Left lung (tissue), 10 donors: ENCODE data around the gene PIN4. TPM values are rescaled to one million over a fixed set of nuclear protein-coding genes. Genes with fewer than 3 reads are reported as not detected.

Source experiments
- ATAC-seq: fragments of 200-7000 bp; cut with Tn5 transposase; one replicate; pipeline ENCODE4 v1.9.1; 2020; ENCODE audit warnings: moderate library complexity
- DNase-seq, 4 donors: peaks; one replicate each; pipeline ENCODE4 v3.0.0-alpha.2; 2013 to 2020
- H3K27ac ChIP-seq, 2 donors: fragments of 200-600 bp; sonication (generic) in 1 of 2; one replicate each; pipeline versions ENCODE4 v1.5.0 to v1.8.0; 2020 to 2021
- H3K27me3 ChIP-seq, 2 donors: fragments of 200-600 bp; sonication (generic) in 1 of 2; one replicate each; pipeline versions ENCODE4 v1.5.0 to v1.8.0; 2020 to 2021
- H3K36me3 ChIP-seq, 2 donors: fragments of 200-600 bp; sonication (generic) in 1 of 2; one replicate each; pipeline versions ENCODE4 v1.5.0 to v1.8.0; 2020 to 2021
- H3K4me1 ChIP-seq, 2 donors: fragments of 200-600 bp; one replicate each; pipeline ENCODE4 v1.8.0; 2021
- H3K4me3 ChIP-seq, 2 donors: fragments of 200-600 bp; sonication (generic) in 1 of 2; one replicate each; pipeline versions ENCODE4 v1.5.0 to v1.8.0; 2020 to 2021; ENCODE audit warnings: mild to moderate bottlenecking in 1 of 2
- H3K9me3 ChIP-seq, 2 donors: fragments of 200-600 bp; sonication (generic) in 1 of 2; one replicate each; pipeline versions ENCODE4 v1.5.0 to v1.8.0; 2020 to 2021
- intact Hi-C, 2 donors: fragments of 100-400 bp; cut with DNase I; formaldehyde crosslinking; loops; one replicate each; pipeline versions ENCODE4 v1.11.2 to v1.14.2; 2022
- polyA plus RNA-seq, 6 donors: library from polyadenylated mRNA; unstranded; fragments of 120-200 nt; gene quantifications; one replicate each; pipeline ENCODE4 v1.2.1, GENCODE V29; 2013; ENCODE audit not compliant: insufficient read length in 6 of 6
- total RNA-seq, 2 donors: library from RNA; stranded (reverse); fragmentation: NEBNext Ultra II Directional; extraction: Animal tissue kit (Norgen Biotek cat#: 25700); gene quantifications; one replicate each; pipeline ENCODE4 v1.2.1, GENCODE V29; 2021
- TF ChIP-seq, protein P1 (sequence below), 2 donors: fragments of 200-600 bp; sonication (generic) in 1 of 2; IDR thresholded peaks; one replicate each; pipeline versions ENCODE4 v1.5.0 to v1.8.0; 2021; ENCODE audit warnings: antibody characterized with exemption in 2 of 2
- donor health status: DM: no; HTN: yes; CAD: no.
- donor health status: DM: no; HTN: no; CAD: no.

The PIN4 gene
- total and polyA plus RNA-seq, 8 donors, result 7.6 to 43.3 (median 34.6) TPM

DNA sequence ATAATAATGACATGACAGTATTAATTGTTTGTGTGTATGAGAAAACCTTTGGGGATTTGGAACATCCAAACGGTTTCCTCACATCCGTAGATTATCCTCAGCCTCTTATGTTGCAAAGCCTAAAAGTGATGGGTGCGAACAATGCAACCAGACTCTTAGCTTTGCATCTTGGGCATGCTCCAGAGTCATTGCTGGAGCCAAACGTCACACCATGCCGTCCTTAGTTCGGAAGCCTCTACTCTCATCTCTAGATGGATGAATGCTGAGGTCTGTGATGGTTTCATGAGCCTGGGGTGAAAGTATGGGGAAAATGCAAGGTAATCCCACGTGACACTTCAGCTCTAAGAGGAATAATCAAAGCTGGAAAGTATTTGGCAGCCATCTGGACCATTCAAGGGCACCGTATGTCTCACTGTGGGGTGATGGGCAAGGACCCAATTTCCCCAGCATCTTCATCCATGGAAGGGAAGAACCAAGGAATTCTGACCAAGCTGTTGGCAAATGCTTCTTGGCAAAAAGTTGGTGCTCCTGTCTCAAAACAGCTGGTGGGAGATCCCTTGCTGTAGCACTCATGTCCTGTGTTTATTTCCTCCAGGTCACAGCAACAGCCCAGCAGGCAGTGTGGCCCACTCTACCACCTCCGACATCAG, 43.6 kb upstream of the PIN4 start:
- no peak overlapping the region for H3K27ac ChIP-seq

DNA sequence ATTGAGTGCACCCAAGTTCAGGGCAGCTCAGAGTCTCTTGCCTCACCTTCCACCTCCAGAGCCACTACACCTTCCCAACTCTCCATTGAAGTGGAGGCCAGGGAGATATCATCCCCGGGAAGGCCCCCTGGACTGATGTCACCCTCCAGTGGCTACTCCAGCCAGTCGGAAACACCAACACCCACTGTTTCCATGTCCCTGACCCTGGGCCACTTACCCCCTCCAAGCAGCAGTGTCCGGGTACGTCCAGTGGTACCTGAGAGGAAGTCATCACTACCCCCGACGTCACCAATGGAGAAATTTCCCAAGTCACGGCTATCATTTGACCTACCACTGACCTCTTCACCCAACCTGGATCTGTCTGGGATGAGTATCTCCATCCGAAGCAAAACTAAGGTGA, 42.0 kb upstream of the PIN4 start:
- no peaks in the 10 kb centered on the region for H3K9me3 ChIP-seq
- ATAC-seq, result no peak
- intact Hi-C loops, result no loop called here

More for the DNA sequence above, 43.6 kb upstream of the PIN4 start:
- peaks cover 0 to 24% of the 10 kb centered on the region in 2 donors for H3K36me3 ChIP-seq
- intact Hi-C loops, result no loop called here
- H3K9me3 ChIP-seq, result no peaks in the 10 kb centered on the region
- no peaks in the 10 kb centered on the region for H3K27me3 ChIP-seq
- TF ChIP-seq, protein P1, sequence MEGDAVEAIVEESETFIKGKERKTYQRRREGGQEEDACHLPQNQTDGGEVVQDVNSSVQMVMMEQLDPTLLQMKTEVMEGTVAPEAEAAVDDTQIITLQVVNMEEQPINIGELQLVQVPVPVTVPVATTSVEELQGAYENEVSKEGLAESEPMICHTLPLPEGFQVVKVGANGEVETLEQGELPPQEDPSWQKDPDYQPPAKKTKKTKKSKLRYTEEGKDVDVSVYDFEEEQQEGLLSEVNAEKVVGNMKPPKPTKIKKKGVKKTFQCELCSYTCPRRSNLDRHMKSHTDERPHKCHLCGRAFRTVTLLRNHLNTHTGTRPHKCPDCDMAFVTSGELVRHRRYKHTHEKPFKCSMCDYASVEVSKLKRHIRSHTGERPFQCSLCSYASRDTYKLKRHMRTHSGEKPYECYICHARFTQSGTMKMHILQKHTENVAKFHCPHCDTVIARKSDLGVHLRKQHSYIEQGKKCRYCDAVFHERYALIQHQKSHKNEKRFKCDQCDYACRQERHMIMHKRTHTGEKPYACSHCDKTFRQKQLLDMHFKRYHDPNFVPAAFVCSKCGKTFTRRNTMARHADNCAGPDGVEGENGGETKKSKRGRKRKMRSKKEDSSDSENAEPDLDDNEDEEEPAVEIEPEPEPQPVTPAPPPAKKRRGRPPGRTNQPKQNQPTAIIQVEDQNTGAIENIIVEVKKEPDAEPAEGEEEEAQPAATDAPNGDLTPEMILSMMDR (IDR thresholded peaks at IDR 0.05), result no peak
- DNase-seq, result no peak
- no peak for ATAC-seq
- no peaks in the 10 kb centered on the region for H3K4me1 ChIP-seq
- H3K4me3 ChIP-seq, result no peak overlapping the region

DNA sequence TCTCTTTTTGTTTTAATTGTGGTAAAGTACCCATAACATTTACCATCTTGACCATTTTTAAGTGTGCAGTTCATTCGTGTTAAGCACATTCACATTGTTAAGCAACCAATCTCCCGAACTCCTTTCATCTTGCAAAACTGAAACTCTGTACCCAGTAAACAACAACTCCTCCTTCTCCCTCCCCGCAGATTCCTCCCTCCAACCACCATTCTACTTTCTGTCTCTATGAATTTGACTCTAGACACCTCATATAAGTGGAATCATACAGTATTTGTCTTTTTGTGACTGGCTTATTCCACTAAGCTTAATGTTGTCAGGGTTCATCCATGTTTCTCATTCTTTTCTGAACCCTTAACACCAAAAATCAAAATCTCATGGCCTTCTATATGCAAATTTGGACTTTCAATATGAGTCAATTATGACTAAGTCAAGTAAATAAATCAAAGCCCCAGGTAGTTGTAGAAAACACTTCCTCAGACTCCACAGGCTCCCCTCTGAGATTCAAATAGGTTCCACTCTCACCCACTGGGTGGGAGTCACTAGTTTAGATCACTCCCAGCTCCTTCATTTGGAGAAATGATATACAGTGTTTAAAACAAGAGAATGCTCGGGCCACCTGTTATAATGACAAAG, 40.1 kb upstream of the PIN4 start:
- TF ChIP-seq, protein P1 (IDR thresholded peaks at IDR 0.05), result no peak
- no peaks in the 10 kb centered on the region for H3K27me3 ChIP-seq
- H3K36me3 ChIP-seq, result peaks cover 0 to 24% of the 10 kb centered on the region in 2 donors
- no peaks in the 10 kb centered on the region for H3K4me1 ChIP-seq
- H3K27ac ChIP-seq, result no peak overlapping the region
- ATAC-seq (no peak), DNase-seq (no peak)
- H3K9me3 ChIP-seq, result no peaks in the 10 kb centered on the region
- intact Hi-C loops, result no loop called here
- no peak overlapping the region for H3K4me3 ChIP-seq

More for the DNA sequence above, 42.0 kb upstream of the PIN4 start:
- H3K4me3 ChIP-seq, result no peak overlapping the region
- peaks cover 0 to 24% of the 10 kb centered on the region in 2 donors for H3K36me3 ChIP-seq
- H3K27me3 ChIP-seq, result no peaks in the 10 kb centered on the region
- DNase-seq, result no peak
- H3K4me1 ChIP-seq, result no peaks in the 10 kb centered on the region
- H3K27ac ChIP-seq, result no peak overlapping the region
- TF ChIP-seq, protein P1 (IDR thresholded peaks at IDR 0.05), result no peak

DNA sequence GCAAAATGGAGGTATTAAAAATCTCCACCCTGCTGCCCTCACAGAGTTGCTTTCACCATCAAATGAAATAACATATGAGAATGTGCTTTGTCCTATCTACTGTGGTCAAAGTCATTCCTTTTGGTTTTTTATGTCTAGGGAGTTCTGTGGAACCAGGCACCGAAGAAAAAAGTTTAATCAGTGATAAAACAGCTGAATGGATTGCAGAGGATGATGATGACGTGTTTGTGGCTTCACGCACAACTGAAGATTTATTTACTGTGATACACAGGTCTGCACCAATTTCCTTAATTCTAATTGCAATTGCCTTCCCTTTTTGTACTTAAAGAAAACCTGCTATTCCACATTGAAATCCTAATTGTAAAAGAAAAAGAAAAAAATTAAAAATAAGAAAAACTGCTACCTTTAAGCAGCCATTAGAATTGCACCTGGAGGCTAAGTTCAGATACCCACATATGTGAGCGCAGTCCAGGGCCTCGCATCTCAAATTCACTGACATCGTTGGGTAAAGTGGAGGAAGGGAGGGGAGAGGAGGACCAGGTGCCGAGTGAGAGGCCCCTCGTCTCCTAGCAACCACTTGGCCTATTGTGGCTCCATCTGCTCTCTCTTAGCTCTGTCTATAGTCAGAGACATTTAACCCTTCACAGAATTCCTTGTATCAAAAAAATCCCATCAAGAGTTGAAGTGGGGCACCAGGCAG, 39.3 kb upstream of the PIN4 start:
- H3K27ac ChIP-seq, result no peak overlapping the region
- H3K27me3 ChIP-seq, result no peaks in the 10 kb centered on the region
- peaks cover 0 to 24% of the 10 kb centered on the region in 2 donors for H3K36me3 ChIP-seq
- intact Hi-C loops, result no loop called here
- no peak for DNase-seq
- ATAC-seq, result no peak
- TF ChIP-seq, protein P1 (IDR thresholded peaks at IDR 0.05), result no peak
- H3K9me3 ChIP-seq, result no peaks in the 10 kb centered on the region
- H3K4me1 ChIP-seq, result no peaks in the 10 kb centered on the region
- no peak overlapping the region for H3K4me3 ChIP-seq
